NCI-H1105 (cell line): ENCODE data around the gene SLC7A6OS.
A peak's percentile ranks its signal among the peaks of the same experiment; 100 is the strongest.
"Not testable (repeated sequence)": the region's sequence is repeated elsewhere in the genome, so short reads cannot be mapped to it uniquely, and the experiment has no call there.

ENCODE experiments used
- DNase-seq: peaks from one replicate; lab custom pipeline; 2025; lab: John Stamatoyannopoulos, UW

The SLC7A6OS gene

GRCh38 chr16:68298907-68299561 is 11.7 kb downstream of the SLC7A6OS start:
- peak; percentile 22 for DNase-seq

GRCh38 chr16:68298312-68298711 is 12.4 kb downstream of the SLC7A6OS start:
- no peak for DNase-seq

- DNase-seq: no peak
These were observed 12.8 kb downstream of the SLC7A6OS start for GRCh38 chr16:68297908-68298307.

- no peak for DNase-seq
These were observed 14.1 kb downstream of the SLC7A6OS start for GRCh38 chr16:68296693-68297092.

GRCh38 chr16:68296291-68296690 is 14.5 kb downstream of the SLC7A6OS start:
- DNase-seq: no peak

GRCh38 chr16:68292425-68292824 is 18.3 kb downstream of the SLC7A6OS start:
- no peak for DNase-seq

- no peak for DNase-seq
These were observed 19.5 kb downstream of the SLC7A6OS start for GRCh38 chr16:68291227-68291626.

- no peak for DNase-seq
These were observed 20.3 kb downstream of the SLC7A6OS start for GRCh38 chr16:68290450-68290849.

GRCh38 chr16:68289621-68290329 is 21.0 kb downstream of the SLC7A6OS start:
- DNase-seq: no peak

GRCh38 chr16:68289202-68289601 is 21.5 kb downstream of the SLC7A6OS start:
- DNase-seq: no peak

- DNase-seq: not testable (repeated sequence)
These were observed 21.9 kb downstream of the SLC7A6OS start for GRCh38 chr16:68288796-68289195.

- DNase-seq: no peak
These were observed 22.5 kb downstream of the SLC7A6OS start for GRCh38 chr16:68288252-68288650.

GRCh38 chr16:68287276-68288251 is 23.2 kb downstream of the SLC7A6OS start:
- DNase-seq: no peak

- no peak for DNase-seq
These were observed 24.3 kb downstream of the SLC7A6OS start for GRCh38 chr16:68286153-68287074.

GRCh38 chr16:68285683-68286082 is 25.1 kb downstream of the SLC7A6OS start:
- no peak for DNase-seq

GRCh38 chr16:68284847-68285246 is 25.9 kb downstream of the SLC7A6OS start:
- DNase-seq: no peak

GRCh38 chr16:68283801-68284598 is 26.7 kb downstream of the SLC7A6OS start:
- DNase-seq: no peak

GRCh38 chr16:68283346-68283745 is 27.4 kb downstream of the SLC7A6OS start:
- DNase-seq: no peak

GRCh38 chr16:68282064-68282452 is 28.7 kb downstream of the SLC7A6OS start:
- DNase-seq: no peak

GRCh38 chr16:68281368-68282063 is 29.2 kb downstream of the SLC7A6OS start:
- no peak for DNase-seq
